ENCODE measurements around the gene LHX2. TPM values are rescaled to one million over a fixed set of nuclear protein-coding genes. Genes with fewer than 3 reads are reported as not detected.

LHX2 gene
- total and polyA plus RNA-seq, 2 experiments from 2014 or later: 1.7 TPM; not detected in 1

GRCh38 chr9:124001866-124002525 lies 9.6 kb upstream of the LHX2 start:
- H3F3A ChIP-seq (replicated peaks; ENCODE audit: low read depth): peaks cover 33% of the 10 kb centered on the region
- ATAC-seq (no peak), DNase-seq (ENCODE audit: low spot score) (no peak)
- peaks cover 53% of the 10 kb centered on the region for H4K20me1 ChIP-seq (replicated peaks; ENCODE audit: insufficient read depth)
- peaks cover 63% of the 10 kb centered on the region for H3K4me1 ChIP-seq (ENCODE audit: insufficient read depth)
- no peak overlapping the region for H3K27ac ChIP-seq (ENCODE audit: low read depth)
- H3K36me3 ChIP-seq (ENCODE audit: insufficient read depth): no peaks in the 10 kb centered on the region
- peaks cover 92% of the 10 kb centered on the region for H3K27me3 Mint-ChIP-seq (ENCODE audit: insufficient read depth, low read depth, poor library complexity)
- H2AFZ ChIP-seq: no peak overlapping the region
- no peak overlapping the region for H3K4me3 ChIP-seq
- TF ChIP-seq POLR2AphosphoS5 (IDR thresholded peaks at IDR 0.05; ENCODE audit: low read depth): no peak
- TF ChIP-seq ZNF114 (CRISPR knock-in tag; IDR thresholded peaks at IDR 0.05): no peak
- TF ChIP-seq JUNB (IDR thresholded peaks at IDR 0.05; ENCODE audit: unreplicated experiment): no peak
- no peak for TF ChIP-seq STAT1 (IDR thresholded peaks at IDR 0.05; ENCODE audit: unreplicated experiment)
- TF ChIP-seq EZH2phosphoT487 (IDR thresholded peaks at IDR 0.05; ENCODE audit: unreplicated experiment): no peak
- TF ChIP-seq CTCF (conservative IDR thresholded peaks at IDR 0.05; ENCODE audit: low read depth in 2 of 2): no peak
- no peak for TF ChIP-seq ZNF331 (CRISPR knock-in tag; IDR thresholded peaks at IDR 0.05; ENCODE audit: low read depth)
- peak; percentile 48 for TF ChIP-seq EZH2 (IDR thresholded peaks at IDR 0.05; ENCODE audit: low read depth, unreplicated experiment)
- TF ChIP-seq, protein P1, sequence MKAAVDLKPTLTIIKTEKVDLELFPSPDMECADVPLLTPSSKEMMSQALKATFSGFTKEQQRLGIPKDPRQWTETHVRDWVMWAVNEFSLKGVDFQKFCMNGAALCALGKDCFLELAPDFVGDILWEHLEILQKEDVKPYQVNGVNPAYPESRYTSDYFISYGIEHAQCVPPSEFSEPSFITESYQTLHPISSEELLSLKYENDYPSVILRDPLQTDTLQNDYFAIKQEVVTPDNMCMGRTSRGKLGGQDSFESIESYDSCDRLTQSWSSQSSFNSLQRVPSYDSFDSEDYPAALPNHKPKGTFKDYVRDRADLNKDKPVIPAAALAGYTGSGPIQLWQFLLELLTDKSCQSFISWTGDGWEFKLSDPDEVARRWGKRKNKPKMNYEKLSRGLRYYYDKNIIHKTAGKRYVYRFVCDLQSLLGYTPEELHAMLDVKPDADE (IDR thresholded peaks at IDR 0.05): no peak
- no peak overlapping the region for H3K4me3 Mint-ChIP-seq
- H3K27ac Mint-ChIP-seq: no peak overlapping the region
- no peaks in the 10 kb centered on the region; the same call in 2 of the 3 replicates for H3K9me3 Mint-ChIP-seq
- H3K79me2 ChIP-seq (replicated peaks; ENCODE audit: insufficient read depth): no peaks in the 10 kb centered on the region
- no peaks in the 10 kb centered on the region for H3K9me2 ChIP-seq (ENCODE audit: insufficient read depth)
- H3K4me1 Mint-ChIP-seq: peaks cover 69% of the 10 kb centered on the region
- no peak overlapping the region for H3K4me2 ChIP-seq
- H3K27me3 ChIP-seq (ENCODE audit: insufficient read depth): peaks cover 94% of the 10 kb centered on the region
- no peaks in the 10 kb centered on the region for H3K36me3 Mint-ChIP-seq (ENCODE audit: low read depth)

GRCh38 chr9:124003636-124004349 lies 7.8 kb upstream of the LHX2 start:
- Histone ChIP-seq H3K4me3 (no peak overlapping the region), H3K4me2 (peak overlapping the region; percentile 18; the same call in 1 of the 2 replicates), H3K4me1 (ENCODE audit: insufficient read depth) (peaks cover 61% of the 10 kb centered on the region), H4K20me1 (replicated peaks; ENCODE audit: insufficient read depth) (peaks cover 59% of the 10 kb centered on the region), H3K36me3 (ENCODE audit: insufficient read depth) (no peaks in the 10 kb centered on the region), H3K27ac (ENCODE audit: low read depth) (no peak overlapping the region), H3K9me2 (ENCODE audit: insufficient read depth) (no peaks in the 10 kb centered on the region), H3K27me3 (ENCODE audit: insufficient read depth) (peaks cover 94% of the 10 kb centered on the region), H3K79me2 (replicated peaks; ENCODE audit: insufficient read depth) (no peaks in the 10 kb centered on the region), H3F3A (replicated peaks; ENCODE audit: low read depth) (peaks cover 31% of the 10 kb centered on the region), H2AFZ (no peak overlapping the region)
- no peaks in the 10 kb centered on the region for H3K36me3 Mint-ChIP-seq (ENCODE audit: low read depth)
- ATAC-seq: no peak
- no peak for DNase-seq (ENCODE audit: low spot score)
- no peak overlapping the region for H3K27ac Mint-ChIP-seq
- peaks cover 66% of the 10 kb centered on the region for H3K4me1 Mint-ChIP-seq
- H3K4me3 Mint-ChIP-seq: no peak overlapping the region
- peaks cover 92% of the 10 kb centered on the region for H3K27me3 Mint-ChIP-seq (ENCODE audit: insufficient read depth, low read depth, poor library complexity)
- no peak for TF ChIP-seq CREB1 (CRISPR knock-in tag; IDR thresholded peaks at IDR 0.05; ENCODE audit: low read depth)
- TF ChIP-seq JUNB (IDR thresholded peaks at IDR 0.05; ENCODE audit: unreplicated experiment): no peak
- peak; percentile 43 for TF ChIP-seq EZH2 (IDR thresholded peaks at IDR 0.05; ENCODE audit: low read depth, unreplicated experiment)
- H3K9me3 Mint-ChIP-seq: peaks cover 4% of the 10 kb centered on the region; the same call in 1 of the 3 replicates

All from GM23338 (cell line).